GOT3 (cell line): ENCODE measurements around the gene TRIOBP.

ENCODE experiments used
- DNase-seq: peaks from one replicate; lab custom pipeline; 2025; ENCODE audit warnings: mixed read lengths; lab: John Stamatoyannopoulos, UW

The TRIOBP gene

GRCh38 chr22:37731804-37732471, 35.1 kb downstream of the TRIOBP start:
- DNase-seq = no peak

GRCh38 chr22:37732699-37733607, 36.1 kb downstream of the TRIOBP start:
- DNase-seq = no peak

- DNase-seq = no peak
Observed at GRCh38 chr22:37733625-37734401, 37.0 kb downstream of the TRIOBP start.

- no peak for DNase-seq
Observed at GRCh38 chr22:37734402-37734700, 37.5 kb downstream of the TRIOBP start.

- no peak for DNase-seq
Observed at GRCh38 chr22:37734964-37735451, 38.2 kb downstream of the TRIOBP start.

- peak; percentile 26 for DNase-seq
Observed at GRCh38 chr22:37739035-37739434, 42.2 kb downstream of the TRIOBP start.

- DNase-seq = no peak
Observed at GRCh38 chr22:37739611-37740049, 42.8 kb downstream of the TRIOBP start.

GRCh38 chr22:37740455-37741311, 43.8 kb downstream of the TRIOBP start:
- no peak for DNase-seq

- DNase-seq = peak; percentile 32
Observed at GRCh38 chr22:37741312-37741795, 44.5 kb downstream of the TRIOBP start.

- DNase-seq = peak; percentile 31
Observed at GRCh38 chr22:37742376-37743171, 45.7 kb downstream of the TRIOBP start.

GRCh38 chr22:37744589-37744988, 47.7 kb downstream of the TRIOBP start:
- DNase-seq = no peak

- DNase-seq = peak; percentile 31
Observed at GRCh38 chr22:37745548-37746365, 48.9 kb downstream of the TRIOBP start.

GRCh38 chr22:37746366-37747079, 49.7 kb downstream of the TRIOBP start:
- DNase-seq = no peak

GRCh38 chr22:37747080-37747714, 50.3 kb downstream of the TRIOBP start:
- DNase-seq = no peak

- DNase-seq = no peak
Observed at GRCh38 chr22:37747715-37748100, 50.9 kb downstream of the TRIOBP start.

- DNase-seq = no peak
Observed at GRCh38 chr22:37748659-37749058, 51.8 kb downstream of the TRIOBP start.

GRCh38 chr22:37749226-37749625, 52.4 kb downstream of the TRIOBP start:
- no peak for DNase-seq

GRCh38 chr22:37749831-37750595, 53.2 kb downstream of the TRIOBP start:
- no peak for DNase-seq
